H1 (cell line): ENCODE data around the gene LBH. TPM values are rescaled to one million over a fixed set of nuclear protein-coding genes. Genes with fewer than 3 reads are reported as not detected.

ENCODE experiments used
- CHD2 ChIP-seq: IDR thresholded peaks from 2 replicates; pipeline ENCODE4 v1.6.1; 2012; ENCODE audit warnings: low read length, improper control_type of control experiment
- CHD7 ChIP-seq: fragments of 300-600 bp; sonication (generic); IDR thresholded peaks from 2 replicates; pipeline ENCODE4 v1.7.1; 2012; ENCODE audit warnings: low read length, moderate library complexity, mild to moderate bottlenecking, inconsistent platforms; ENCODE audit not compliant: insufficient replicate concordance
- POLR2AphosphoS5 ChIP-seq: IDR thresholded peaks from 2 replicates; pipeline ENCODE4 v1.6.1; 2011; ENCODE audit warnings: low read depth, low read length
- SUZ12 ChIP-seq: fragments of 200-600 bp; sonication (generic); IDR thresholded peaks from 2 replicates; pipeline ENCODE4 v1.6.1; 2012; ENCODE audit warnings: mild to moderate bottlenecking, inconsistent platforms, low read length, moderate library complexity, mixed read lengths
- polyA plus RNA-seq, 7 experiments: library from polyadenylated mRNA; depleted of rRNA in 3 of 7; stranded (reverse) in 5 of 7; unstranded in 2 of 7; fragments of >200 nt in 5 of 7; fragments of 200-250 nt in 2 of 7; gene quantifications; 1 replicate in 5 of 7; 2 replicates in 1 of 7; 4 replicates in 1 of 7; pipeline versions ENCODE4 v1.2.1 to v1.2.3, GENCODE V29; 2011 to 2013; ENCODE audit warnings: missing spikeins in 2 of 7, mixed read lengths in 2 of 7
- total RNA-seq: library from RNA; stranded (reverse); fragmentation: NEBNext Ultra II Directional; extraction: Animal tissue kit (Norgen Biotek cat#: 25700); gene quantifications from 2 replicates; pipeline ENCODE4 v1.2.1, GENCODE V29; 2021

Gene LBH
- total and polyA plus RNA-seq, 2 of the 8 experiments (the other 6 are each of a cell fraction or from before 2014, with no cell fraction given) = 25.7 to 34.5 TPM

GRCh38 chr2:30213326-30213725, 18.0 kb upstream of the LBH start (continued):
- TF ChIP-seq CHD7 = no peak
- no peak for TF ChIP-seq SUZ12
- TF ChIP-seq CHD2 = no peak
- no peak for TF ChIP-seq POLR2AphosphoS5
